Measurements from ENCODE around the gene XPR1. TPM values are rescaled to one million over a fixed set of nuclear protein-coding genes. Genes with fewer than 3 reads are reported as not detected.

Gene XPR1
- total RNA-seq, 4 donors from 2014 or later, result 17.2 to 28.3 (median 26.6) TPM

- H3K9me3 ChIP-seq, result no peaks in the 10 kb centered on the region
- WGBS, 2 donors (ENCODE audit: low coverage in 1 of 2), result 53 to 100% methylated on average over 1 to 2 of the region's 2 CpGs
- TF ChIP-seq POLR2A (IDR thresholded peaks at IDR 0.05), result no peak
- TF ChIP-seq CTCF (IDR thresholded peaks at IDR 0.05), result no peak
- no peak for TF ChIP-seq EP300 (IDR thresholded peaks at IDR 0.05)
- TF ChIP-seq POLR2AphosphoS5 (IDR thresholded peaks at IDR 0.05), result no peak
Observed at GRCh38 chr1:180606155-180606554, 25.7 kb upstream of the XPR1 start.

GRCh38 chr1:180609643-180610555 is 21.9 kb upstream of the XPR1 start:
- H3K9me3 ChIP-seq, result no peaks in the 10 kb centered on the region
- WGBS, 2 donors (ENCODE audit: low coverage in 1 of 2), result 67 to 75% methylated on average over 6 to 7 of the region's 7 CpGs
- H3K36me3 ChIP-seq, result no peaks in the 10 kb centered on the region
- peak overlapping the region in 1 of 4 donors; percentile 26 for H3K27ac ChIP-seq
- no peaks in the 10 kb centered on the region for H3K27me3 ChIP-seq
- no peak for TF ChIP-seq POLR2A (IDR thresholded peaks at IDR 0.05)
- TF ChIP-seq CTCF (IDR thresholded peaks at IDR 0.05), result no peak
- peak; percentile 81 for ATAC-seq
- H3K4me3 ChIP-seq, result no peak overlapping the region
- H3K4me1 ChIP-seq, result peaks cover 3 to 29% (median 5%) of the 10 kb centered on the region in 3 donors

More at GRCh38 chr1:180606155-180606554, 25.7 kb upstream of the XPR1 start:
- H3K4me3 ChIP-seq, result no peak overlapping the region
- H3K27me3 ChIP-seq, result no peaks in the 10 kb centered on the region
- H3K36me3 ChIP-seq, result no peaks in the 10 kb centered on the region
- H3K4me1 ChIP-seq, result peaks cover 0 to 13% (median 0%) of the 10 kb centered on the region in 3 donors
- no peak overlapping the region for H3K27ac ChIP-seq
- ATAC-seq, result no peak

- no peaks in the 10 kb centered on the region for H3K9me3 ChIP-seq
- no peaks in the 10 kb centered on the region for H3K27me3 ChIP-seq
- TF ChIP-seq POLR2A (IDR thresholded peaks at IDR 0.05) (no peak), POLR2AphosphoS5 (IDR thresholded peaks at IDR 0.05) (no peak)
- WGBS, 2 donors (ENCODE audit: low coverage in 1 of 2), result 79 to 83% methylated on average over 2 to 3 of the region's 3 CpGs
- H3K4me3 ChIP-seq, result no peak overlapping the region
- H3K27ac ChIP-seq, result peak overlapping the region in 3 of 4 donors; percentile 56 to 66 (median 57)
- peaks cover 3 to 34% (median 5%) of the 10 kb centered on the region in 3 donors for H3K4me1 ChIP-seq
- no peaks in the 10 kb centered on the region for H3K36me3 ChIP-seq
- ATAC-seq, result no peak
Observed at GRCh38 chr1:180610556-180611015, 21.2 kb upstream of the XPR1 start.

- H3K27me3 ChIP-seq, result no peaks in the 10 kb centered on the region
- no peak overlapping the region for H3K4me3 ChIP-seq
- ATAC-seq, result peak; percentile 67
- peak overlapping the region in 3 of 4 donors; percentile 56 to 66 (median 57) for H3K27ac ChIP-seq
- TF ChIP-seq EP300 (IDR thresholded peaks at IDR 0.05) (no peak), POLR2A (IDR thresholded peaks at IDR 0.05) (no peak), CTCF (IDR thresholded peaks at IDR 0.05) (no peak), POLR2AphosphoS5 (IDR thresholded peaks at IDR 0.05) (no peak)
- no peaks in the 10 kb centered on the region for H3K9me3 ChIP-seq
- H3K36me3 ChIP-seq, result no peaks in the 10 kb centered on the region
- 13 to 17% methylated on average over 9 of the region's 9 CpGs for WGBS, 2 donors (ENCODE audit: low coverage in 1 of 2)
- H3K4me1 ChIP-seq, result peaks cover 5 to 41% (median 6%) of the 10 kb centered on the region in 3 donors
Observed at GRCh38 chr1:180611016-180611930, 20.5 kb upstream of the XPR1 start.

- Histone ChIP-seq H3K27ac (peak overlapping the region in 3 of 4 donors; percentile 35 to 57 (median 56)), H3K9me3 (no peaks in the 10 kb centered on the region), H3K27me3 (no peaks in the 10 kb centered on the region), H3K4me1 (peaks cover 5 to 45% (median 6%) of the 10 kb centered on the region in 3 donors), H3K36me3 (no peaks in the 10 kb centered on the region), H3K4me3 (no peak overlapping the region)
- TF ChIP-seq CTCF (IDR thresholded peaks at IDR 0.05), result no peak
- no peak for TF ChIP-seq POLR2AphosphoS5 (IDR thresholded peaks at IDR 0.05)
- TF ChIP-seq EP300 (IDR thresholded peaks at IDR 0.05), result no peak
- TF ChIP-seq POLR2A (IDR thresholded peaks at IDR 0.05), result no peak
- WGBS, 2 donors (ENCODE audit: low coverage in 1 of 2), result 92 to 100% methylated on average over 1 of the region's 1 CpG
- ATAC-seq, result no peak
Observed at GRCh38 chr1:180612632-180613031, 19.2 kb upstream of the XPR1 start.

Measured in gastroesophageal sphincter (tissue), 4 donors.